ENCODE data around the gene PHKG1. TPM values are rescaled to one million over a fixed set of nuclear protein-coding genes. Genes with fewer than 3 reads are reported as not detected.

The PHKG1 gene
- total RNA-seq, 1 experiment from 2014 or later, result 1.1 TPM

- Histone ChIP-seq H4K20me1 (ENCODE audit: insufficient read depth) (peaks cover 21% of the 10 kb centered on the region), H2AFZ (ENCODE audit: low read depth, low read length, poor library complexity, severe bottlenecking) (no peak overlapping the region), H3K27me3 (ENCODE audit: insufficient read depth, low read length) (no peaks in the 10 kb centered on the region), H3K4me2 (ENCODE audit: low read length) (peak overlapping the region; percentile 85), H3K9me3 (ENCODE audit: control insufficient read depth in 1 of 2, insufficient read depth in 1 of 2, low read depth in 1 of 2, low read length in 2 of 2) (no peaks in the 10 kb centered on the region), H3K4me1 (ENCODE audit: control insufficient read depth in 1 of 2, insufficient read depth in 2 of 2, low read length in 2 of 2) (peaks cover 32 to 63% of the 10 kb centered on the region in 2 experiments), H3K36me3 (ENCODE audit: control insufficient read depth in 1 of 2, insufficient read depth in 2 of 2, low read length in 2 of 2) (peaks cover 30 to 58% of the 10 kb centered on the region in 2 experiments), H3K9ac (ENCODE audit: low read length) (peak overlapping the region; percentile 27), H3K27ac (ENCODE audit: low read depth, low read length) (peak overlapping the region; percentile 98), H3K79me2 (ENCODE audit: insufficient read depth, low read length) (peaks cover 79% of the 10 kb centered on the region), H3K9me2 (ENCODE audit: insufficient read depth) (no peaks in the 10 kb centered on the region), H3K4me3 (replicated peaks in 1 of 2; ENCODE audit: low read depth in 1 of 2, low read length in 2 of 2) (no peak overlapping the region)
- CTCF ChIA-PET, result interaction anchor here (1.4 kb wide), 2 partner anchors 11 to 13 kb away, joined by 3 to 5 read pairs; partner anchors contain the start of genes CCT6A and PSPH
- POLR2A ChIA-PET, result interaction anchor here (1.2 to 6.5 kb wide), 2 partner anchors 9 to 11 kb away, joined by 5 to 64 read pairs; partner anchors contain the start of genes CCT6A and PSPH
- TF ChIP-seq JUND (IDR thresholded peaks at IDR 0.05), result peak; percentile 77
- no peak for TF ChIP-seq ZFX (IDR thresholded peaks at IDR 0.05)
- no peak for TF ChIP-seq ZBTB33 (IDR thresholded peaks at IDR 0.05; ENCODE audit: extremely low read depth, insufficient replicate concordance, low read length)
- no peak for TF ChIP-seq MAX (IDR thresholded peaks at IDR 0.05)
- TF ChIP-seq CEBPB (IDR thresholded peaks at IDR 0.05; ENCODE audit: low read depth), result no peak
- no peak for TF ChIP-seq POLR2AphosphoS5 (IDR thresholded peaks at IDR 0.05; ENCODE audit: low read depth, low read length)
- peak; percentile 45; the same call in 1 of the 2 replicates for TF ChIP-seq SP1 (IDR thresholded peaks at IDR 0.05; ENCODE audit: low read depth)
- TF ChIP-seq REST (IDR thresholded peaks at IDR 0.05; ENCODE audit: low read depth), result no peak
- no peak for TF ChIP-seq SIN3A (IDR thresholded peaks at IDR 0.05; ENCODE audit: low read depth)
- TF ChIP-seq EGR1 (IDR thresholded peaks at IDR 0.05; ENCODE audit: low read depth), result no peak
- no peak for TF ChIP-seq ZNF274 (IDR thresholded peaks at IDR 0.05; ENCODE audit: low read depth, low read length)
- no peak for TF ChIP-seq RAD21 (IDR thresholded peaks at IDR 0.05; ENCODE audit: low read depth)
- no peak for TF ChIP-seq ATF3 (IDR thresholded peaks at IDR 0.05)
- TF ChIP-seq TCF7L2 (IDR thresholded peaks at IDR 0.05; ENCODE audit: borderline replicate concordance, extremely low read depth, insufficient read depth, insufficient read length), result no peak
- TF ChIP-seq EZH2 (IDR thresholded peaks at IDR 0.05), result no peak
- no peak for TF ChIP-seq CBX3 (IDR thresholded peaks at IDR 0.05; ENCODE audit: low read depth)
- no peak for TF ChIP-seq EZH2phosphoT487 (IDR thresholded peaks at IDR 0.05; ENCODE audit: borderline replicate concordance)
- no peak for TF ChIP-seq SRF (IDR thresholded peaks at IDR 0.05; ENCODE audit: low read depth)
- TF ChIP-seq ELF1 (IDR thresholded peaks at IDR 0.05; ENCODE audit: borderline replicate concordance, low read depth), result no peak
- no peak for TF ChIP-seq YY1 (IDR thresholded peaks at IDR 0.05; ENCODE audit: extremely low read depth, insufficient replicate concordance, low read depth, low read length)
- TF ChIP-seq FOSL1 (IDR thresholded peaks at IDR 0.05; ENCODE audit: low read depth), result peak; percentile 62; the same call in 1 of the 2 replicates
- DNase-seq (ENCODE audit: low read depth, low spot score) (peak; percentile 57), ATAC-seq (peak; percentile 22; the same call in 1 of the 2 replicates)
- RAD21 ChIA-PET (ENCODE audit: low non-redundant PET in 1 of 2, low total read pairs in 2 of 2, uncharacterized antibody in 2 of 2, unreplicated experiment in 2 of 2), result interaction anchor here in 1 of 2 experiments (0.6 kb wide), 1 partner anchor 11 kb away, joined by 3 read pairs; no protein-coding TSS in a partner anchor
- intact Hi-C loops (cut with micrococcal nuclease), result no loop called here
- BruUV-seq (replicated peaks), result no TSS peak
These were observed 30.4 kb downstream of the PHKG1 start for GRCh38 chr7:56062382-56062781.

Measured in HCT116 (cell line).